HCT116 (cell line): ENCODE results near the gene GPR3. TPM values are rescaled to one million over a fixed set of nuclear protein-coding genes. Genes with fewer than 3 reads are reported as not detected.
"Not testable (repeated sequence)": the region's sequence is repeated elsewhere in the genome, so short reads cannot be mapped to it uniquely, and the experiment has no call there.

Experiments
- ATAC-seq: fragments of 200-7000 bp; cut with Tn5 transposase; 2 replicates; pipeline ENCODE4 v1.9.1; 2020; ENCODE audit warnings: mild to moderate bottlenecking, moderate library complexity
- BruUV-seq: library from RNA; stranded (reverse); fragments of 400-500 nt; replicated peaks from 2 replicates; lab custom pipeline; 2021; lab: Mats Ljungman, UMichigan
- CTCF ChIA-PET: fragments of 300-600 bp; sonication (Branson Sonifier 250); formaldehyde crosslinking; loops from one replicate; lab custom pipeline; 2021; ENCODE audit warnings: antibody characterized with exemption; lab: Charles Lee
- POLR2A ChIA-PET: fragments of 300-600, 350-600 bp; sonication (Branson Sonifier 250); formaldehyde crosslinking; loops from one replicate; lab custom pipeline; 2021; ENCODE audit warnings: antibody characterized with exemption; lab: Charles Lee
- RAD21 ChIA-PET, 2 experiments: fragments of 300-600 bp; sonication (Branson Sonifier 250); formaldehyde crosslinking; loops; one replicate each; lab custom pipeline; 2023; ENCODE audit warnings: low total read pairs in 2 of 2; ENCODE audit not compliant: uncharacterized antibody in 2 of 2, unreplicated experiment in 2 of 2, low non-redundant PET in 1 of 2; lab: Charles Lee
- DNase-seq: peaks from one replicate; pipeline ENCODE4 v3.0.0-alpha.2; 2010; ENCODE audit warnings: low read depth, low spot score
- H2AFZ ChIP-seq: fragments of 200-600 bp; shearing (Covaris generic), sonication (generic); 2 replicates; pipeline ENCODE4 v1.6.1; 2017; ENCODE audit warnings: low read depth, mixed run types, mixed read lengths, antibody characterized with exemption, low read length; ENCODE audit not compliant: poor library complexity, severe bottlenecking
- H3K27ac ChIP-seq: 2 replicates; pipeline ENCODE4 v1.5.1; 2012; ENCODE audit warnings: low read depth, low read length
- H3K27me3 ChIP-seq: fragments of 200-600 bp; sonication (generic); 2 replicates; pipeline ENCODE4 v1.6.1; 2016; ENCODE audit warnings: mixed run types, low read length, mixed read lengths; ENCODE audit not compliant: insufficient read depth
- H3K36me3 ChIP-seq, 2 experiments: fragments of 200-500 bp in 1 of 2; fragments of 200-600 bp in 1 of 2; sonication (Bioruptor generic) in 1 of 2; sonication (generic) in 1 of 2; 2 replicates each; pipeline versions ENCODE4 v1.5.1 to v1.6.1; 2014 to 2016; ENCODE audit warnings: low read length in 2 of 2, inconsistent platforms in 1 of 2, mixed read lengths in 1 of 2, mixed run types in 1 of 2; ENCODE audit not compliant: insufficient read depth in 2 of 2, control insufficient read depth in 1 of 2
- H3K4me1 ChIP-seq, 2 experiments: fragments of 200-600 bp in 1 of 2; sonication (generic) in 1 of 2; 2 replicates each; pipeline versions ENCODE4 v1.5.1 to v1.6.1; 2012 to 2017; ENCODE audit warnings: low read length in 2 of 2, inconsistent platforms in 1 of 2, mild to moderate bottlenecking in 1 of 2, mixed read lengths in 1 of 2, mixed run types in 1 of 2, moderate library complexity in 1 of 2; ENCODE audit not compliant: insufficient read depth in 2 of 2, control insufficient read depth in 1 of 2
- H3K4me2 ChIP-seq: fragments of 200-600 bp; sonication (generic); 2 replicates; pipeline ENCODE4 v1.6.1; 2017; ENCODE audit warnings: mixed run types, low read length, mixed read lengths
- H3K4me3 ChIP-seq, 2 experiments: fragments of 200-600 bp in 1 of 2; sonication (generic) in 1 of 2; replicated peaks in 1 of 2; 2 replicates each; pipeline ENCODE4 v1.5.1; 2011 to 2016; ENCODE audit warnings: low read length in 2 of 2, control low read depth in 1 of 2, low read depth in 1 of 2, mild to moderate bottlenecking in 1 of 2, mixed read lengths in 1 of 2, mixed run types in 1 of 2
- H3K79me2 ChIP-seq: fragments of 200-600 bp; sonication (generic); 2 replicates; pipeline ENCODE4 v1.6.1; 2017; ENCODE audit warnings: mild to moderate bottlenecking, mixed run types, low read length, moderate library complexity, mixed read lengths; ENCODE audit not compliant: insufficient read depth
- H3K9ac ChIP-seq: fragments of 200-600 bp; sonication (generic); 2 replicates; pipeline ENCODE4 v1.6.1; 2016; ENCODE audit warnings: low read length, mixed read lengths
- H3K9me2 ChIP-seq: fragments of 200-600 bp; sonication (generic), shearing (Covaris generic); 2 replicates; pipeline ENCODE4 v1.6.1; 2017; ENCODE audit warnings: mixed run types, mild to moderate bottlenecking, moderate library complexity; ENCODE audit not compliant: insufficient read depth
- H3K9me3 ChIP-seq, 2 experiments: fragments of 200-500 bp in 1 of 2; fragments of 200-600 bp in 1 of 2; sonication (Bioruptor generic) in 1 of 2; sonication (generic) in 1 of 2; 2 replicates each; pipeline ENCODE4 v1.6.1; 2014 to 2017; ENCODE audit warnings: low read length in 2 of 2, mixed read lengths in 2 of 2, inconsistent platforms in 1 of 2, low read depth in 1 of 2, mild to moderate bottlenecking in 1 of 2, mixed run types in 1 of 2, moderate library complexity in 1 of 2; ENCODE audit not compliant: control insufficient read depth in 1 of 2, insufficient read depth in 1 of 2
- H4K20me1 ChIP-seq: fragments of 200-600 bp; sonication (generic), shearing (Covaris generic); 2 replicates; pipeline ENCODE4 v1.6.1; 2017; ENCODE audit warnings: mixed run types, mild to moderate bottlenecking, moderate library complexity; ENCODE audit not compliant: insufficient read depth
- CBX3 ChIP-seq: IDR thresholded peaks from 2 replicates; pipeline ENCODE4 v1.6.1; 2012; ENCODE audit warnings: low read depth
- EZH2phosphoT487 ChIP-seq: fragments of 200-600 bp; IDR thresholded peaks from 2 replicates; pipeline ENCODE4 v1.6.1; 2018; ENCODE audit warnings: antibody characterized with exemption, borderline replicate concordance
- RAD21 ChIP-seq: IDR thresholded peaks from 2 replicates; pipeline ENCODE4 v1.6.1; 2012; ENCODE audit warnings: low read depth, mild to moderate bottlenecking
- ZFX ChIP-seq: fragments of 450-650 bp; IDR thresholded peaks from 2 replicates; pipeline ENCODE4 v1.6.1; 2017
- intact Hi-C: fragments of 100-400 bp; cut with micrococcal nuclease; formaldehyde crosslinking; loops from 2 replicates; pipeline ENCODE4 v1.10.0; 2022
- total RNA-seq: library from RNA; stranded (reverse); gene quantifications from one replicate; pipeline ENCODE4 v1.2.1, GENCODE V29; 2021; ENCODE audit not compliant: unreplicated experiment

GPR3 gene
- total RNA-seq, 1 experiment from 2014 or later, result 2.8 TPM

- Histone ChIP-seq H3K27ac (no peak overlapping the region), H4K20me1 (no peaks in the 10 kb centered on the region), H3K4me2 (no peak overlapping the region), H3K9me2 (no peaks in the 10 kb centered on the region), H3K79me2 (no peaks in the 10 kb centered on the region), H3K4me3 (no peak overlapping the region), H3K4me1 (peaks cover 0 to 10% of the 10 kb centered on the region in 2 experiments; a peak in 1 of 4 replicates), H2AFZ (no peak overlapping the region), H3K9ac (no peak overlapping the region), H3K36me3 (peaks cover 6 to 11% of the 10 kb centered on the region in 2 experiments; a peak in 3 of 4 replicates), H3K9me3 (no peaks in the 10 kb centered on the region), H3K27me3 (no peaks in the 10 kb centered on the region)
- intact Hi-C loops, result no loop called here
- CTCF ChIA-PET, result no interaction called here
- BruUV-seq, result no TSS peak
- RAD21 ChIA-PET, result no interaction called here
- ATAC-seq (no peak), DNase-seq (no peak)
- no peak for TF ChIP-seq ZFX
- TF ChIP-seq EZH2phosphoT487, result no peak
- TF ChIP-seq CBX3, result no peak
- no peak for TF ChIP-seq RAD21
- POLR2A ChIA-PET, result no interaction called here
Measured at GRCh38 chr1:27405074-27405473, 12.7 kb downstream of the GPR3 start.

DNA sequence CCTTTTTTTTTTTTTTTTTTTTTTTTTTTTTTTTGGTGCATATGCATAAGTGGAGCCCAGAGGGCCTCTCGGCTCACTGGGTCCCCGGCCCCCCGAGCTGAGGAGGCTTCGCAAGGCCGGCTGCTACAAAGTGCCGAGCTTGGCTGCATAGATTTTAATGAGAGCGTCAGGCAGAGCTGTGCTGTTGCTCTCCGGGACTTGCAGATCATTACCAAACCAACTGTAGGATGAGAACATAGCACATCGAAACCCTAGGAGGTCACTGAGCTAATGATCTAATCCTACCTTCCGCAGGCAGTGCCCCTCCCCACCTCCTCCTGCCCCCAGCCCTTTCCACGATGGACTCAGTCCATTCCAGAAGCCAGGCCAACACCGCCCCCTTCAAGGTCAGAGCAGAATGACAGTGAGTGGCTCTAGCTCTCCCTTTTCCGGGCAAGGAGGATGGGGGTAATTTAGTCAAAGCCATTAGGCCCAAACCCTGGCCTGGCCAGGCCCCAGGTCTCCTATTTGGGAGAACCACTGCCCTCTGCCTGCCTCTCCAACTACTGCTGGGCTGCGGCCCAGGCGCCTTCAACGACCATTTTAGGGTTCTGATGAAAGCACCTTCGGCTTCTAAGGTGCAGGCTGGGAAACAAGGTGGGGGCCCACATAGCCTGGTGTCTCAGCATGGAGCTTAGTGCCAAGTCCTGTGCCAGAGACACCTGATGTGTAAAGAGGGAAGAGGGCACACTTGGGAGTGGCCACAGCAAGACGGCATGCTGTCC, 13.4 kb downstream of the GPR3 start:
- Histone ChIP-seq H3K36me3 (peaks cover 13% of the 10 kb centered on the region in 2 experiments), H3K4me1 (peaks cover 0 to 10% of the 10 kb centered on the region in 2 experiments; a peak in 1 of 4 replicates)
- H3K9me3 ChIP-seq, BruUV-seq, H3K4me3 ChIP-seq, H4K20me1 ChIP-seq, H3K27ac ChIP-seq, intact Hi-C loops, H3K9ac ChIP-seq, H2AFZ ChIP-seq, H3K4me2 ChIP-seq, H3K27me3 ChIP-seq, CTCF ChIA-PET, POLR2A ChIA-PET, H3K79me2 ChIP-seq, H3K9me2 ChIP-seq, DNase-seq: not testable (repeated sequence)
- RAD21 ChIA-PET, result interaction anchor here in 1 of 2 experiments (0.6 kb wide), 1 partner anchor 62 kb away, joined by 5 read pairs; no protein-coding TSS in a partner anchor
- 0 out of 2 replicates have a peak, but pooled peaks have one; percentile 10 for ATAC-seq
